CD4-positive, alpha-beta memory T cell (primary cell): Measurements from ENCODE around the gene CLHC1. TPM values are rescaled to one million over a fixed set of nuclear protein-coding genes. Genes with fewer than 3 reads are reported as not detected.
"Not testable (repeated sequence)": the region's sequence is repeated elsewhere in the genome, so short reads cannot be mapped to it uniquely, and the experiment has no call there.

Experiments used
- CTCF ChIA-PET: fragments of 350-600 bp; sonication (Branson Sonifier 250); formaldehyde crosslinking; loops from one replicate; lab custom pipeline; 2021; ENCODE audit warnings: inconsistent platforms; ENCODE audit not compliant: partially characterized antibody; lab: Charles Lee
- POLR2A ChIA-PET: fragments of 350-600 bp; sonication (Branson Sonifier 250); formaldehyde crosslinking; loops from one replicate; lab custom pipeline; 2021; ENCODE audit not compliant: partially characterized antibody; lab: Charles Lee
- DNase-seq, 5 donors: peaks; one replicate each; pipeline versions ENCODE4 v3.0.0 to v3.0.0-alpha.2; 2020 to 2022; ENCODE audit warnings: mixed read lengths in 1 of 5
- H3K27ac ChIP-seq: one replicate; pipeline ENCODE4 v1.7.0; 2013; ENCODE audit warnings: low read depth, low read length
- H3K27me3 ChIP-seq: 2 replicates; pipeline ENCODE4 v1.7.0; 2013; ENCODE audit warnings: mild to moderate bottlenecking, low read length, moderate library complexity; ENCODE audit not compliant: insufficient read depth
- H3K36me3 ChIP-seq: 2 replicates; pipeline ENCODE4 v1.7.0; 2013; ENCODE audit warnings: mild to moderate bottlenecking, low read length, moderate library complexity; ENCODE audit not compliant: insufficient read depth
- H3K4me1 ChIP-seq: 2 replicates; pipeline ENCODE4 v1.7.0; 2013; ENCODE audit warnings: mild to moderate bottlenecking, low read length, moderate library complexity; ENCODE audit not compliant: insufficient read depth
- H3K4me3 ChIP-seq, 2 donors: one replicate each; pipeline ENCODE4 v1.7.0; 2013; ENCODE audit warnings: low read length in 2 of 2, mild to moderate bottlenecking in 1 of 2
- H3K9me3 ChIP-seq, 2 donors: one replicate each; pipeline ENCODE4 v1.7.0; 2013; ENCODE audit warnings: low read length in 2 of 2, control low read depth in 1 of 2; ENCODE audit not compliant: control insufficient read depth in 1 of 2
- H3K27ac Mint-ChIP-seq, 7 donors: one replicate each; pipeline ENCODE4 v1.8.0; 2020 to 2021; ENCODE audit warnings: mixed read lengths in 7 of 7, mild to moderate bottlenecking in 6 of 7, inconsistent platforms in 3 of 7, moderate library complexity in 3 of 7
- H3K27me3 Mint-ChIP-seq, 2 donors: one replicate each; pipeline ENCODE4 v1.8.0; 2020 to 2021; ENCODE audit warnings: mixed read lengths in 2 of 2
- H3K36me3 Mint-ChIP-seq, 2 donors: one replicate each; pipeline ENCODE4 v1.8.0; 2020 to 2021; ENCODE audit warnings: mixed read lengths in 2 of 2, inconsistent platforms in 1 of 2, mild to moderate bottlenecking in 1 of 2
- H3K4me1 Mint-ChIP-seq, 4 donors: one replicate each; pipeline ENCODE4 v1.8.0; 2020 to 2021; ENCODE audit warnings: mixed read lengths in 4 of 4, mild to moderate bottlenecking in 1 of 4
- H3K4me3 Mint-ChIP-seq, 8 donors: one replicate each; pipeline ENCODE4 v1.8.0; 2020 to 2021; ENCODE audit warnings: mixed read lengths in 8 of 8, mild to moderate bottlenecking in 7 of 8, moderate library complexity in 6 of 8, inconsistent platforms in 3 of 8
- H3K9me3 Mint-ChIP-seq, 8 donors: one replicate each; pipeline ENCODE4 v1.8.0; 2020 to 2021; ENCODE audit warnings: mixed read lengths in 8 of 8, mild to moderate bottlenecking in 5 of 8, inconsistent platforms in 3 of 8, moderate library complexity in 1 of 8
- intact Hi-C: fragments of 100-400 bp; cut with micrococcal nuclease; formaldehyde crosslinking; loops from one replicate; pipeline ENCODE4 v1.15.1; 2023
- polyA plus RNA-seq, 2 donors: library from polyadenylated mRNA; unstranded; fragments of 300-500 nt; fragmentation: Illumina TruSeq; gene quantifications; one replicate each; pipeline ENCODE4 v1.2.3, GENCODE V29; 2021
- total RNA-seq, 2 experiments: library from RNA; stranded (reverse); gene quantifications; one replicate each; pipeline ENCODE4 v1.2.3, GENCODE V29; 2021

CLHC1 gene
- total and polyA plus RNA-seq, 4 experiments from 2014 or later, result 1.0 to 14.2 (median 7.5) TPM

GRCh38 chr2:55148269-55148668 lies 83.8 kb downstream of the CLHC1 start:
- no peak overlapping the region for H3K4me3 Mint-ChIP-seq
- intact Hi-C loops, result no loop called here
- ChIA-PET CTCF (interaction anchor here (1.2 kb wide), 1 partner anchor 28 kb away, joined by 3 read pairs; no protein-coding TSS in a partner anchor), POLR2A (no interaction called here)
- DNase-seq, result no peak
- peaks cover 0 to 1% (median 0%) of the 10 kb centered on the region in 8 donors for H3K9me3 Mint-ChIP-seq
- H3K36me3 Mint-ChIP-seq, result no peaks in the 10 kb centered on the region
- Histone ChIP-seq H3K4me3 (no peak overlapping the region), H3K9me3 (no peaks in the 10 kb centered on the region), H3K27ac (no peak overlapping the region), H3K27me3 (no peaks in the 10 kb centered on the region), H3K36me3 (no peaks in the 10 kb centered on the region), H3K4me1 (no peaks in the 10 kb centered on the region)
- no peaks in the 10 kb centered on the region for H3K27me3 Mint-ChIP-seq
- H3K4me1 Mint-ChIP-seq, result no peaks in the 10 kb centered on the region
- H3K27ac Mint-ChIP-seq, result no peak overlapping the region

GRCh38 chr2:55147531-55147930 lies 84.6 kb downstream of the CLHC1 start:
- ChIA-PET POLR2A (no interaction called here), CTCF (no interaction called here)
- DNase-seq, result no peak
- H3K9me3 ChIP-seq, result no peaks in the 10 kb centered on the region
- Mint-ChIP-seq H3K27ac (no peak overlapping the region), H3K36me3 (no peaks in the 10 kb centered on the region), H3K4me3 (no peak overlapping the region), H3K27me3 (no peaks in the 10 kb centered on the region), H3K4me1 (peaks cover 0 to 1% (median under 1%) of the 10 kb centered on the region in 4 donors), H3K9me3 (peaks cover 0 to 1% (median 0%) of the 10 kb centered on the region in 8 donors)
- H3K27ac ChIP-seq, result no peak overlapping the region
- no peaks in the 10 kb centered on the region for H3K36me3 ChIP-seq
- H3K4me1 ChIP-seq, result peaks cover 1% of the 10 kb centered on the region
- no peak overlapping the region for H3K4me3 ChIP-seq
- intact Hi-C loops, result no loop called here
- H3K27me3 ChIP-seq, result no peaks in the 10 kb centered on the region

- no peak for DNase-seq
- intact Hi-C loops, result no loop called here
- Mint-ChIP-seq H3K9me3 (peaks cover 0 to 1% (median 0%) of the 10 kb centered on the region in 8 donors), H3K36me3 (no peaks in the 10 kb centered on the region), H3K4me3 (no peak overlapping the region), H3K4me1 (peaks cover 1 to 6% (median 5%) of the 10 kb centered on the region in 4 donors), H3K27me3 (no peaks in the 10 kb centered on the region), H3K27ac (no peak overlapping the region)
- no peaks in the 10 kb centered on the region for H3K27me3 ChIP-seq
- H3K4me1 ChIP-seq, result peaks cover 6% of the 10 kb centered on the region
- H3K9me3 ChIP-seq, result no peaks in the 10 kb centered on the region
- ChIA-PET CTCF (no interaction called here), POLR2A (no interaction called here)
- no peak overlapping the region for H3K27ac ChIP-seq
- H3K4me3 ChIP-seq, result no peak overlapping the region
- H3K36me3 ChIP-seq, result no peaks in the 10 kb centered on the region
These were observed 85.1 kb downstream of the CLHC1 start for GRCh38 chr2:55147041-55147440.

GRCh38 chr2:55146263-55146662 lies 85.8 kb downstream of the CLHC1 start:
- H3K4me3 Mint-ChIP-seq, result no peak overlapping the region
- peaks cover 11% of the 10 kb centered on the region for H3K4me1 ChIP-seq
- H3K27ac Mint-ChIP-seq, result no peak overlapping the region
- H3K4me1 Mint-ChIP-seq, result peaks cover 4 to 12% (median 9%) of the 10 kb centered on the region in 4 donors
- H3K36me3 ChIP-seq, result no peaks in the 10 kb centered on the region
- peaks cover 0 to 1% (median 0%) of the 10 kb centered on the region in 8 donors for H3K9me3 Mint-ChIP-seq
- ChIA-PET POLR2A (no interaction called here), CTCF (no interaction called here)
- intact Hi-C loops, result no loop called here
- no peaks in the 10 kb centered on the region for H3K27me3 Mint-ChIP-seq
- no peak overlapping the region for H3K27ac ChIP-seq
- H3K36me3 Mint-ChIP-seq, result no peaks in the 10 kb centered on the region
- no peaks in the 10 kb centered on the region for H3K27me3 ChIP-seq
- no peaks in the 10 kb centered on the region for H3K9me3 ChIP-seq
- no peak for DNase-seq
- no peak overlapping the region for H3K4me3 ChIP-seq

GRCh38 chr2:55144922-55145820 lies 86.9 kb downstream of the CLHC1 start:
- CTCF ChIA-PET, result no interaction called here
- no peak overlapping the region for H3K27ac ChIP-seq
- H3K4me1 ChIP-seq, result peaks cover 11% of the 10 kb centered on the region
- POLR2A ChIA-PET, result no interaction called here
- intact Hi-C loops, result no loop called here
- H3K4me3 ChIP-seq, result no peak overlapping the region
- no peak for DNase-seq
- H3K9me3 ChIP-seq, result no peaks in the 10 kb centered on the region
- Mint-ChIP-seq H3K27ac (peak overlapping the region in 1 of 7 donors; percentile 60), H3K4me3 (no peak overlapping the region), H3K9me3 (peaks cover 0 to 1% (median 0%) of the 10 kb centered on the region in 8 donors), H3K36me3 (no peaks in the 10 kb centered on the region), H3K4me1 (peaks cover 4 to 15% (median 10%) of the 10 kb centered on the region in 4 donors), H3K27me3 (no peaks in the 10 kb centered on the region)
- H3K36me3 ChIP-seq, result no peaks in the 10 kb centered on the region
- H3K27me3 ChIP-seq, result no peaks in the 10 kb centered on the region

GRCh38 chr2:55143706-55144105 lies 88.4 kb downstream of the CLHC1 start:
- POLR2A ChIA-PET, intact Hi-C loops, CTCF ChIA-PET, H3K9me3 ChIP-seq, H3K27ac Mint-ChIP-seq, H3K27me3 Mint-ChIP-seq, H3K27ac ChIP-seq, H3K36me3 ChIP-seq, H3K27me3 ChIP-seq, H3K36me3 Mint-ChIP-seq, DNase-seq, H3K4me3 Mint-ChIP-seq, H3K9me3 Mint-ChIP-seq, H3K4me3 ChIP-seq: not testable (repeated sequence)
- peaks cover 4 to 15% (median 10%) of the 10 kb centered on the region in 4 donors for H3K4me1 Mint-ChIP-seq
- peaks cover 11% of the 10 kb centered on the region for H3K4me1 ChIP-seq

GRCh38 chr2:55142518-55142917 lies 89.6 kb downstream of the CLHC1 start:
- no peak overlapping the region for H3K4me3 Mint-ChIP-seq
- H3K4me3 ChIP-seq, result no peak overlapping the region
- no peak overlapping the region for H3K27ac Mint-ChIP-seq
- H3K4me1 Mint-ChIP-seq, result peaks cover 4 to 15% (median 10%) of the 10 kb centered on the region in 4 donors
- H3K4me1 ChIP-seq, result peaks cover 11% of the 10 kb centered on the region
- no peaks in the 10 kb centered on the region for H3K36me3 ChIP-seq
- CTCF ChIA-PET, result no interaction called here
- peaks cover 0 to 1% (median 0%) of the 10 kb centered on the region in 8 donors for H3K9me3 Mint-ChIP-seq
- intact Hi-C loops, result no loop called here
- H3K27me3 Mint-ChIP-seq, result no peaks in the 10 kb centered on the region
- no peaks in the 10 kb centered on the region for H3K27me3 ChIP-seq
- no peaks in the 10 kb centered on the region for H3K9me3 ChIP-seq
- no peaks in the 10 kb centered on the region for H3K36me3 Mint-ChIP-seq
- H3K27ac ChIP-seq, result no peak overlapping the region
- DNase-seq, result no peak
- POLR2A ChIA-PET, result no interaction called here
